Endodermal cell (in vitro differentiated cells): ENCODE results near the gene TCEAL7. TPM values are rescaled to one million over a fixed set of nuclear protein-coding genes. Genes with fewer than 3 reads are reported as not detected.

ENCODE experiments used
- DNase-seq: peaks from one replicate; pipeline ENCODE4 v3.0.0-alpha.2; 2017
- H3K27ac ChIP-seq: 2 replicates; pipeline ENCODE4 v1.5.1; 2013; ENCODE audit warnings: mild to moderate bottlenecking, low read depth, low read length, moderate library complexity
- H3K27me3 ChIP-seq: 2 replicates; pipeline ENCODE4 v1.6.1; 2013; ENCODE audit warnings: mild to moderate bottlenecking, low read length, moderate library complexity; ENCODE audit not compliant: insufficient read depth, control insufficient read depth, poor library complexity, severe bottlenecking
- H3K36me3 ChIP-seq: 2 replicates; pipeline ENCODE4 v1.7.0; 2013; ENCODE audit warnings: mild to moderate bottlenecking, low read length, moderate library complexity; ENCODE audit not compliant: control insufficient read depth, insufficient read depth
- H3K4me1 ChIP-seq: one replicate; pipeline ENCODE4 v1.7.0; 2013; ENCODE audit warnings: low read length; ENCODE audit not compliant: control insufficient read depth, insufficient read depth
- H3K4me3 ChIP-seq: 2 replicates; pipeline ENCODE4 v1.5.1; 2013; ENCODE audit warnings: mild to moderate bottlenecking, low read length, moderate library complexity
- H3K9ac ChIP-seq: 2 replicates; pipeline ENCODE4 v1.6.1; 2013; ENCODE audit warnings: mild to moderate bottlenecking, low read length, moderate library complexity; ENCODE audit not compliant: poor library complexity, severe bottlenecking; ENCODE audit errors: extremely low read depth
- H3K9me3 ChIP-seq: 2 replicates; pipeline ENCODE4 v1.6.1; 2013; ENCODE audit warnings: mild to moderate bottlenecking, low read length, moderate library complexity; ENCODE audit not compliant: control insufficient read depth
- H3K27ac Mint-ChIP-seq: 2 replicates; pipeline ENCODE4 v1.8.0; 2020; ENCODE audit warnings: mixed read lengths
- H3K27me3 Mint-ChIP-seq: 2 replicates; pipeline ENCODE4 v1.8.0; 2021; ENCODE audit warnings: mild to moderate bottlenecking, mixed read lengths; ENCODE audit not compliant: insufficient read depth
- H3K36me3 Mint-ChIP-seq: 2 replicates; pipeline ENCODE4 v1.8.0; 2020; ENCODE audit warnings: low read depth, mixed read lengths
- H3K4me1 Mint-ChIP-seq: 2 replicates; pipeline ENCODE4 v1.8.0; 2020; ENCODE audit warnings: mixed read lengths
- H3K4me3 Mint-ChIP-seq: 2 replicates; pipeline ENCODE4 v1.8.0; 2020; ENCODE audit warnings: mild to moderate bottlenecking, moderate library complexity, mixed read lengths
- H3K9me3 Mint-ChIP-seq: 2 replicates; pipeline ENCODE4 v1.8.0; 2020; ENCODE audit warnings: mild to moderate bottlenecking, mixed read lengths
- CTCF ChIP-seq: fragments of 200-600 bp; sonication (generic); conservative IDR thresholded peaks from 2 replicates; pipeline ENCODE4 v1.5.0; 2021; ENCODE audit warnings: antibody characterized with exemption, mild to moderate bottlenecking
- WGBS, 2 experiments: methylation state at CpG; one replicate each; pipeline versions ENCODE4 v1.1.5 to v1.1.7; 2013; ENCODE audit warnings: missing lambda C conversion rate in 2 of 2, mixed read lengths in 1 of 2; ENCODE audit not compliant: insufficient coverage in 1 of 2, insufficient read length in 1 of 2; 5-methylcytosine and 5-hydroxymethylcytosine counted together
- total RNA-seq, 2 donors: library from RNA; stranded (reverse); fragmentation: NEBNext Ultra II Directional in 1 of 2; extraction: Animal tissue kit (Norgen Biotek cat#: 25700) in 1 of 2; gene quantifications; 2 replicates in 1 of 2; 3 replicates in 1 of 2; pipeline ENCODE4 v1.2.1, GENCODE V29; 2021

TCEAL7 gene
- total RNA-seq, 2 donors from 2014 or later, result 5.3 to 6.7 TPM

GRCh38 chrX:103363046-103363445 lies 33.0 kb downstream of the TCEAL7 start:
- Histone ChIP-seq H3K9ac (no peak overlapping the region), H3K27me3 (no peaks in the 10 kb centered on the region), H3K4me3 (no peak overlapping the region), H3K9me3 (no peaks in the 10 kb centered on the region), H3K27ac (no peak overlapping the region), H3K36me3 (peaks cover 2% of the 10 kb centered on the region), H3K4me1 (peaks cover 3% of the 10 kb centered on the region)
- Mint-ChIP-seq H3K4me1 (peaks cover 41% of the 10 kb centered on the region), H3K27me3 (no peaks in the 10 kb centered on the region), H3K9me3 (peaks cover 5% of the 10 kb centered on the region), H3K4me3 (no peak overlapping the region), H3K36me3 (peaks cover 4% of the 10 kb centered on the region), H3K27ac (no peak overlapping the region)
- WGBS, 2 experiments, result 88 to 100% methylated on average over 1 to 2 of the region's 2 CpGs
- TF ChIP-seq CTCF, result no peak
- DNase-seq, result no peak

- no peak for DNase-seq
- Histone ChIP-seq H3K27me3 (no peaks in the 10 kb centered on the region), H3K4me1 (no peaks in the 10 kb centered on the region), H3K36me3 (no peaks in the 10 kb centered on the region), H3K27ac (no peak overlapping the region), H3K9ac (no peak overlapping the region), H3K4me3 (no peak overlapping the region), H3K9me3 (no peaks in the 10 kb centered on the region)
- WGBS, 2 experiments, result 45% methylated on average over 1 of the region's 1 CpG; no CpG with 5 or more reads in 1 of the 2 experiments
- peaks cover 6% of the 10 kb centered on the region for H3K9me3 Mint-ChIP-seq
- peaks cover 28% of the 10 kb centered on the region for H3K4me1 Mint-ChIP-seq
- no peaks in the 10 kb centered on the region for H3K36me3 Mint-ChIP-seq
- H3K4me3 Mint-ChIP-seq, result no peak overlapping the region
- H3K27ac Mint-ChIP-seq, result no peak overlapping the region
- H3K27me3 Mint-ChIP-seq, result no peaks in the 10 kb centered on the region
- no peak for TF ChIP-seq CTCF
These were observed 37.5 kb downstream of the TCEAL7 start for GRCh38 chrX:103367502-103367901.

GRCh38 chrX:103369479-103369878 lies 39.4 kb downstream of the TCEAL7 start:
- H3K36me3 ChIP-seq, result no peaks in the 10 kb centered on the region
- Mint-ChIP-seq H3K36me3 (no peaks in the 10 kb centered on the region), H3K4me1 (peaks cover 30% of the 10 kb centered on the region), H3K4me3 (no peak overlapping the region), H3K27me3 (no peaks in the 10 kb centered on the region), H3K9me3 (peaks cover 6% of the 10 kb centered on the region), H3K27ac (no peak overlapping the region)
- no peaks in the 10 kb centered on the region for H3K4me1 ChIP-seq
- H3K9ac ChIP-seq, result no peak overlapping the region
- H3K9me3 ChIP-seq, result no peaks in the 10 kb centered on the region
- no peak for DNase-seq
- H3K27me3 ChIP-seq, result no peaks in the 10 kb centered on the region
- TF ChIP-seq CTCF, result no peak
- H3K4me3 ChIP-seq, result no peak overlapping the region
- no peak overlapping the region for H3K27ac ChIP-seq
